HCT116 (cell line): ENCODE results near the gene CLDN14. TPM values are rescaled to one million over a fixed set of nuclear protein-coding genes. Genes with fewer than 3 reads are reported as not detected.

ENCODE experiments used
- ATAC-seq: fragments of 200-7000 bp; cut with Tn5 transposase; 2 replicates; pipeline ENCODE4 v1.9.1; 2020; ENCODE audit warnings: mild to moderate bottlenecking, moderate library complexity
- BruUV-seq: library from RNA; stranded (reverse); fragments of 400-500 nt; replicated peaks from 2 replicates; lab custom pipeline; 2021; lab: Mats Ljungman, UMichigan
- CTCF ChIA-PET: fragments of 300-600 bp; sonication (Branson Sonifier 250); formaldehyde crosslinking; loops from one replicate; lab custom pipeline; 2021; ENCODE audit warnings: antibody characterized with exemption; lab: Charles Lee
- POLR2A ChIA-PET: fragments of 300-600, 350-600 bp; sonication (Branson Sonifier 250); formaldehyde crosslinking; loops from one replicate; lab custom pipeline; 2021; ENCODE audit warnings: antibody characterized with exemption; lab: Charles Lee
- RAD21 ChIA-PET, 2 experiments: fragments of 300-600 bp; sonication (Branson Sonifier 250); formaldehyde crosslinking; loops; one replicate each; lab custom pipeline; 2023; ENCODE audit warnings: low total read pairs in 2 of 2; ENCODE audit not compliant: uncharacterized antibody in 2 of 2, unreplicated experiment in 2 of 2, low non-redundant PET in 1 of 2; lab: Charles Lee
- DNase-seq: peaks from one replicate; pipeline ENCODE4 v3.0.0-alpha.2; 2010; ENCODE audit warnings: low read depth, low spot score
- H2AFZ ChIP-seq: fragments of 200-600 bp; shearing (Covaris generic), sonication (generic); 2 replicates; pipeline ENCODE4 v1.6.1; 2017; ENCODE audit warnings: low read depth, mixed run types, mixed read lengths, antibody characterized with exemption, low read length; ENCODE audit not compliant: poor library complexity, severe bottlenecking
- H3K27ac ChIP-seq: 2 replicates; pipeline ENCODE4 v1.5.1; 2012; ENCODE audit warnings: low read depth, low read length
- H3K27me3 ChIP-seq: fragments of 200-600 bp; sonication (generic); 2 replicates; pipeline ENCODE4 v1.6.1; 2016; ENCODE audit warnings: mixed run types, low read length, mixed read lengths; ENCODE audit not compliant: insufficient read depth
- H3K36me3 ChIP-seq, 2 experiments: fragments of 200-500 bp in 1 of 2; fragments of 200-600 bp in 1 of 2; sonication (Bioruptor generic) in 1 of 2; sonication (generic) in 1 of 2; 2 replicates each; pipeline versions ENCODE4 v1.5.1 to v1.6.1; 2014 to 2016; ENCODE audit warnings: low read length in 2 of 2, inconsistent platforms in 1 of 2, mixed read lengths in 1 of 2, mixed run types in 1 of 2; ENCODE audit not compliant: insufficient read depth in 2 of 2, control insufficient read depth in 1 of 2
- H3K4me1 ChIP-seq, 2 experiments: fragments of 200-600 bp in 1 of 2; sonication (generic) in 1 of 2; 2 replicates each; pipeline versions ENCODE4 v1.5.1 to v1.6.1; 2012 to 2017; ENCODE audit warnings: low read length in 2 of 2, inconsistent platforms in 1 of 2, mild to moderate bottlenecking in 1 of 2, mixed read lengths in 1 of 2, mixed run types in 1 of 2, moderate library complexity in 1 of 2; ENCODE audit not compliant: insufficient read depth in 2 of 2, control insufficient read depth in 1 of 2
- H3K4me2 ChIP-seq: fragments of 200-600 bp; sonication (generic); 2 replicates; pipeline ENCODE4 v1.6.1; 2017; ENCODE audit warnings: mixed run types, low read length, mixed read lengths
- H3K4me3 ChIP-seq, 2 experiments: fragments of 200-600 bp in 1 of 2; sonication (generic) in 1 of 2; replicated peaks in 1 of 2; 2 replicates each; pipeline ENCODE4 v1.5.1; 2011 to 2016; ENCODE audit warnings: low read length in 2 of 2, control low read depth in 1 of 2, low read depth in 1 of 2, mild to moderate bottlenecking in 1 of 2, mixed read lengths in 1 of 2, mixed run types in 1 of 2
- H3K79me2 ChIP-seq: fragments of 200-600 bp; sonication (generic); 2 replicates; pipeline ENCODE4 v1.6.1; 2017; ENCODE audit warnings: mild to moderate bottlenecking, mixed run types, low read length, moderate library complexity, mixed read lengths; ENCODE audit not compliant: insufficient read depth
- H3K9ac ChIP-seq: fragments of 200-600 bp; sonication (generic); 2 replicates; pipeline ENCODE4 v1.6.1; 2016; ENCODE audit warnings: low read length, mixed read lengths
- H3K9me2 ChIP-seq: fragments of 200-600 bp; sonication (generic), shearing (Covaris generic); 2 replicates; pipeline ENCODE4 v1.6.1; 2017; ENCODE audit warnings: mixed run types, mild to moderate bottlenecking, moderate library complexity; ENCODE audit not compliant: insufficient read depth
- H3K9me3 ChIP-seq, 2 experiments: fragments of 200-500 bp in 1 of 2; fragments of 200-600 bp in 1 of 2; sonication (Bioruptor generic) in 1 of 2; sonication (generic) in 1 of 2; 2 replicates each; pipeline ENCODE4 v1.6.1; 2014 to 2017; ENCODE audit warnings: low read length in 2 of 2, mixed read lengths in 2 of 2, inconsistent platforms in 1 of 2, low read depth in 1 of 2, mild to moderate bottlenecking in 1 of 2, mixed run types in 1 of 2, moderate library complexity in 1 of 2; ENCODE audit not compliant: control insufficient read depth in 1 of 2, insufficient read depth in 1 of 2
- H4K20me1 ChIP-seq: fragments of 200-600 bp; sonication (generic), shearing (Covaris generic); 2 replicates; pipeline ENCODE4 v1.6.1; 2017; ENCODE audit warnings: mixed run types, mild to moderate bottlenecking, moderate library complexity; ENCODE audit not compliant: insufficient read depth
- CBX3 ChIP-seq: IDR thresholded peaks from 2 replicates; pipeline ENCODE4 v1.6.1; 2012; ENCODE audit warnings: low read depth
- CEBPB ChIP-seq: IDR thresholded peaks from 2 replicates; pipeline ENCODE4 v1.6.1; 2012; ENCODE audit warnings: low read depth
- ELF1 ChIP-seq: IDR thresholded peaks from 2 replicates; pipeline ENCODE4 v1.6.1; 2012; ENCODE audit warnings: low read depth, borderline replicate concordance
- EZH2 ChIP-seq: fragments of 200-600 bp; sonication (generic); IDR thresholded peaks from 2 replicates; pipeline ENCODE4 v1.6.1; 2017; ENCODE audit warnings: antibody characterized with exemption, mixed run types
- EZH2phosphoT487 ChIP-seq: fragments of 200-600 bp; IDR thresholded peaks from 2 replicates; pipeline ENCODE4 v1.6.1; 2018; ENCODE audit warnings: antibody characterized with exemption, borderline replicate concordance
- FOSL1 ChIP-seq: IDR thresholded peaks from 2 replicates; pipeline ENCODE4 v1.6.1; 2012; ENCODE audit warnings: low read depth
- JUND ChIP-seq: IDR thresholded peaks from 2 replicates; pipeline ENCODE4 v1.6.1; 2012
- RAD21 ChIP-seq: IDR thresholded peaks from 2 replicates; pipeline ENCODE4 v1.6.1; 2012; ENCODE audit warnings: low read depth, mild to moderate bottlenecking
- SIN3A ChIP-seq: IDR thresholded peaks from 2 replicates; pipeline ENCODE4 v1.6.1; 2012; ENCODE audit warnings: low read depth
- SP1 ChIP-seq: IDR thresholded peaks from 2 replicates; pipeline ENCODE4 v1.6.1; 2012; ENCODE audit warnings: low read depth
- SRF ChIP-seq: IDR thresholded peaks from 2 replicates; pipeline ENCODE4 v1.6.1; 2012; ENCODE audit warnings: low read depth
- TCF7L2 ChIP-seq: IDR thresholded peaks from 2 replicates; pipeline ENCODE4 v1.7.0; 2011; ENCODE audit warnings: borderline replicate concordance, inconsistent platforms; ENCODE audit not compliant: insufficient read depth, insufficient read length; ENCODE audit errors: extremely low read depth
- YY1 ChIP-seq: IDR thresholded peaks from 2 replicates; pipeline ENCODE4 v1.6.1; 2011; ENCODE audit warnings: low read length, low read depth, moderate library complexity, mild to moderate bottlenecking; ENCODE audit not compliant: insufficient replicate concordance; ENCODE audit errors: extremely low read depth
- ZFX ChIP-seq: fragments of 450-650 bp; IDR thresholded peaks from 2 replicates; pipeline ENCODE4 v1.6.1; 2017
- ZNF274 ChIP-seq: fragments of 200-500 bp; sonication (Bioruptor generic); IDR thresholded peaks from 2 replicates; pipeline ENCODE4 v1.6.1; 2014; ENCODE audit warnings: mild to moderate bottlenecking, low read depth, low read length, inconsistent platforms
- intact Hi-C: fragments of 100-400 bp; cut with micrococcal nuclease; formaldehyde crosslinking; loops from 2 replicates; pipeline ENCODE4 v1.10.0; 2022
- total RNA-seq: library from RNA; stranded (reverse); gene quantifications from one replicate; pipeline ENCODE4 v1.2.1, GENCODE V29; 2021; ENCODE audit not compliant: unreplicated experiment
- TF ChIP-seq, protein P1 (sequence below): IDR thresholded peaks from 2 replicates; pipeline ENCODE4 v1.6.1; 2011; ENCODE audit warnings: mild to moderate bottlenecking, low read length, moderate library complexity; ENCODE audit not compliant: insufficient replicate concordance; ENCODE audit errors: extremely low read depth
- TF ChIP-seq, protein P2 (sequence below), 3 experiments: fragments of 200-600 bp in 1 of 3; sonication (generic) in 1 of 3; IDR thresholded peaks in 2 of 3; conservative IDR thresholded peaks in 1 of 3; 2 replicates each; pipeline ENCODE4 v1.5.1; 2012 to 2017; ENCODE audit warnings: low read depth in 2 of 3, low read length in 2 of 3, antibody characterized with exemption in 1 of 3, borderline replicate concordance in 1 of 3, control low read depth in 1 of 3, mild to moderate bottlenecking in 1 of 3, mixed read lengths in 1 of 3, mixed run types in 1 of 3, moderate library complexity in 1 of 3; ENCODE audit not compliant: insufficient read depth in 1 of 3
- TF ChIP-seq, protein P3 (sequence below): IDR thresholded peaks from 2 replicates; pipeline ENCODE4 v1.6.1; 2012
- TF ChIP-seq, protein P4 (sequence below): IDR thresholded peaks from 2 replicates; pipeline ENCODE4 v1.6.1; 2012

The CLDN14 gene
- total RNA-seq, 1 experiment from 2014 or later, result not detected

DNA sequence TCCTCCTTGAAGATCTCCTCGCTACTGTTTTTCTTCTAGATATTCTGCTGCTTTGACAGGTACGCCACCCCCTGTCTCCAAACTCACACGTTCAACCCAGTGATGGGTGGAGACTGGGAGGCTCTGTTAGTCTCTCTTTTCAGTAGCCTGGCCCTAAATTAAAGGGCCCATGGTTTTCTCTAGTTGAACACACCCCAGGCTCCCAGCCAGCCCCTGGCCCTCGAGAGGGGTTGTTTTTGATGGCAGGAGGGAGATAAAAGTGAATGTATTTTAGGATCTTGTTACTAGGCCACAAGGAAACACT, 21.6 kb upstream of the CLDN14 start:
- RAD21 ChIA-PET, result no interaction called here
- H3K36me3 ChIP-seq, result no peaks in the 10 kb centered on the region
- intact Hi-C loops, result loop anchor here (10.0 kb wide), 1 partner anchor 133 kb away; no protein-coding TSS in a partner anchor
- CTCF ChIA-PET, result no interaction called here
- no peaks in the 10 kb centered on the region for H3K79me2 ChIP-seq
- no peaks in the 10 kb centered on the region for H3K4me1 ChIP-seq
- no TSS peak for BruUV-seq
- no peak overlapping the region for H3K4me2 ChIP-seq
- H3K9me2 ChIP-seq, result no peaks in the 10 kb centered on the region
- H3K4me3 ChIP-seq, result no peak overlapping the region
- TF ChIP-seq CEBPB, result no peak
- TF ChIP-seq SIN3A, result no peak
- no peak for TF ChIP-seq JUND
- TF ChIP-seq, protein P1, sequence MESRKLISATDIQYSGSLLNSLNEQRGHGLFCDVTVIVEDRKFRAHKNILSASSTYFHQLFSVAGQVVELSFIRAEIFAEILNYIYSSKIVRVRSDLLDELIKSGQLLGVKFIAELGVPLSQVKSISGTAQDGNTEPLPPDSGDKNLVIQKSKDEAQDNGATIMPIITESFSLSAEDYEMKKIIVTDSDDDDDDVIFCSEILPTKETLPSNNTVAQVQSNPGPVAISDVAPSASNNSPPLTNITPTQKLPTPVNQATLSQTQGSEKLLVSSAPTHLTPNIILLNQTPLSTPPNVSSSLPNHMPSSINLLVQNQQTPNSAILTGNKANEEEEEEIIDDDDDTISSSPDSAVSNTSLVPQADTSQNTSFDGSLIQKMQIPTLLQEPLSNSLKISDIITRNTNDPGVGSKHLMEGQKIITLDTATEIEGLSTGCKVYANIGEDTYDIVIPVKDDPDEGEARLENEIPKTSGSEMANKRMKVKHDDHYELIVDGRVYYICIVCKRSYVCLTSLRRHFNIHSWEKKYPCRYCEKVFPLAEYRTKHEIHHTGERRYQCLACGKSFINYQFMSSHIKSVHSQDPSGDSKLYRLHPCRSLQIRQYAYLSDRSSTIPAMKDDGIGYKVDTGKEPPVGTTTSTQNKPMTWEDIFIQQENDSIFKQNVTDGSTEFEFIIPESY, result no peak
- TF ChIP-seq CBX3, result no peak
- TF ChIP-seq SP1, result no peak
- no peak for TF ChIP-seq YY1
- no peak for TF ChIP-seq TCF7L2
- TF ChIP-seq, protein P2, sequence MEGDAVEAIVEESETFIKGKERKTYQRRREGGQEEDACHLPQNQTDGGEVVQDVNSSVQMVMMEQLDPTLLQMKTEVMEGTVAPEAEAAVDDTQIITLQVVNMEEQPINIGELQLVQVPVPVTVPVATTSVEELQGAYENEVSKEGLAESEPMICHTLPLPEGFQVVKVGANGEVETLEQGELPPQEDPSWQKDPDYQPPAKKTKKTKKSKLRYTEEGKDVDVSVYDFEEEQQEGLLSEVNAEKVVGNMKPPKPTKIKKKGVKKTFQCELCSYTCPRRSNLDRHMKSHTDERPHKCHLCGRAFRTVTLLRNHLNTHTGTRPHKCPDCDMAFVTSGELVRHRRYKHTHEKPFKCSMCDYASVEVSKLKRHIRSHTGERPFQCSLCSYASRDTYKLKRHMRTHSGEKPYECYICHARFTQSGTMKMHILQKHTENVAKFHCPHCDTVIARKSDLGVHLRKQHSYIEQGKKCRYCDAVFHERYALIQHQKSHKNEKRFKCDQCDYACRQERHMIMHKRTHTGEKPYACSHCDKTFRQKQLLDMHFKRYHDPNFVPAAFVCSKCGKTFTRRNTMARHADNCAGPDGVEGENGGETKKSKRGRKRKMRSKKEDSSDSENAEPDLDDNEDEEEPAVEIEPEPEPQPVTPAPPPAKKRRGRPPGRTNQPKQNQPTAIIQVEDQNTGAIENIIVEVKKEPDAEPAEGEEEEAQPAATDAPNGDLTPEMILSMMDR (IDR thresholded peaks at IDR 0.05 in 2 of 3, conservative IDR thresholded peaks at IDR 0.05 in 1 of 3; ENCODE audit: borderline replicate concordance in 1 of 3, insufficient read depth in 1 of 3, low read depth in 2 of 3, low read length in 2 of 3), result no peak
- TF ChIP-seq RAD21, result no peak
- TF ChIP-seq EZH2, result no peak
- TF ChIP-seq, protein P3, sequence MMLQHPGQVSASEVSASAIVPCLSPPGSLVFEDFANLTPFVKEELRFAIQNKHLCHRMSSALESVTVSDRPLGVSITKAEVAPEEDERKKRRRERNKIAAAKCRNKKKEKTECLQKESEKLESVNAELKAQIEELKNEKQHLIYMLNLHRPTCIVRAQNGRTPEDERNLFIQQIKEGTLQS, result no peak
- no peak for TF ChIP-seq FOSL1
- no peak for TF ChIP-seq EZH2phosphoT487
- TF ChIP-seq ZFX, result no peak
- no peak for TF ChIP-seq SRF
- TF ChIP-seq ELF1, result no peak
- no peak for TF ChIP-seq ZNF274
- TF ChIP-seq, protein P4, sequence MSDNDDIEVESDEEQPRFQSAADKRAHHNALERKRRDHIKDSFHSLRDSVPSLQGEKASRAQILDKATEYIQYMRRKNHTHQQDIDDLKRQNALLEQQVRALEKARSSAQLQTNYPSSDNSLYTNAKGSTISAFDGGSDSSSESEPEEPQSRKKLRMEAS, result no peak
- TF ChIP-seq, all 23 proteins: peak for 0
- Histone ChIP-seq H3K9me3 (no peaks in the 10 kb centered on the region), H2AFZ (no peak overlapping the region), H3K9ac (no peak overlapping the region), H4K20me1 (no peaks in the 10 kb centered on the region), H3K27ac (no peak overlapping the region), H3K27me3 (peaks cover 4% of the 10 kb centered on the region; the same call in 1 of the 2 replicates)
- DNase-seq (no peak), ATAC-seq (no peak)
- POLR2A ChIA-PET, result no interaction called here
